Hematopoietic multipotent progenitor cell treated with erythropoietin and hydrocortisone succinate and interleukin-3 and kit ligand, for 17 days (in vitro differentiated cells): ENCODE data around the gene TRAF1.

Experiments
- DNase-seq: peaks from one replicate; pipeline ENCODE4 v3.0.0-alpha.2; 2015; ENCODE audit warnings: low spot score

Gene TRAF1

DNA sequence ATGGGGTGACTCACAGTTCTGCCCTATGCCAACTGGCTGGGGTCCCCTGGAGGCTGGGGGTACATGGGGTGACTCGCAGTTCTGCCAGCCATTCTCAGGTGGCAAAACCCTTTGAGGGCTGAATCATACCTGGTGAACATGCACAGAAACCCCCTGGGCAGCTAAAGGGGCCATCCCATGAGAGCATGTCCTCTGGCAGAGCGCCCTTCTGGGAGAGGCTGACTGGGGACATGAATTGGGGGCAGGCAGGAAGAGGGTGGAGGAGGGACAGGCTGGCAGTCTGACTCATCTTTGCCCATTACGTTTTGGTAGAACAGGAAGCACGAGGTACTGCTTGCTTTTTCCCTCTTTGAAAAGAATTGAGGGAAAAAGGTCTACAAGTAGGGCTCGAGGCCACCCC is 16.7 kb downstream of the TRAF1 start:
- no peak for DNase-seq

DNA sequence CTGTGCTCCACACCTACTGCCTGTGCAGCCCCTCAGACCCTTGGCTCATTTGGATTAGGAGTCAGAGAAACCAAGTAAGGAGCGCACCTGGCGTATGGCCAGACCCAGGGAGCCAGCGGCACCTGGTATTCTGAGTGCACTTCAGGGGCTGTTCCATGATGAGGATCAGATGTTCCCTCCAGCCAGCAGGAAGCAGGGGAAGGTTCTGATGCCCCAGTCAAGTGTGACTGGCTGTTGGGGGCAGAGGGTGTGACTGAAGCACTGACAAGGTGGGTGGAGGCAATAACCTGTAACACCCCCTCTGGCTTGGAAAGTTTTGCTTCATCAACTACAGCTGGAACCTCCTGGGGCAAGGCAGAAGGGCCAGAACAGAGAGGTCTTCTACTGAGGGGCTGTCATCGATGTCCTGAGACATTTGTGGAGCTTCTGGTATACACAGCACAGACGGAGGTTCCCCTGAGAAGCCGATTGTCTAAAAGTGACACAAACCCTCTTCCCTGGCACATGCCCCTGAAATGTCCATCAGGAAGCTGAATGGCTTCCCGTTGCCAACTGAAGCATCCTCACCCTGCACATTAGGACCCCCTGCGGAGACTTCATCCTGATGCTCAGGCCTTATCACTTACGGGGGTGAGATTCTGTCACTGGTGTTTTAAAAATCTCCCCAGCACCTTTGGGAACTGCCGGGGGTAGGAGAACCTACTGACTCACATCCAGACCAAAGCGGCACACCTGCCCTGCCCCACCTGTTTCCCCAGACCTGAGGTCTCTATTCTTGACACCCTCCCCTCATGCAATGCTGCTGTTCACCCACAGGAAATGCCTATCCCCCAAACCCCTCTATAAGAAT is 21.1 kb downstream of the TRAF1 start:
- no peak for DNase-seq

DNA sequence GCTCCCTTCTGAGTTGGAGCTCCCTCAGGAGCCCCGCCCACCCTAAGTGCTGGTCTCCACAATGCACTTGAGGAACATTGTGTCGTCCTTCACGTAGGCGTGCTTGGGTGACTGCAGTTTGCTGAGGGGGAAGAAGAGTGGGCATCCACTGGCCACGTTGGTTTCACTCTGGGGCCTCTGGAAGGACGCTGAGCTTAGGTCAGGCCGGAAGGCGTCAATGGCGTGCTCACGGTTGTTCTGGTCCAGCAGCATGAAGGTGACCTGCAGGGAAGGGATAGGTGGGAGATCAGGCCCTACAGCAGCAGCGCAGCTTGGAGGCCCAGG is 21.7 kb downstream of the TRAF1 start:
- DNase-seq, result no peak

DNA sequence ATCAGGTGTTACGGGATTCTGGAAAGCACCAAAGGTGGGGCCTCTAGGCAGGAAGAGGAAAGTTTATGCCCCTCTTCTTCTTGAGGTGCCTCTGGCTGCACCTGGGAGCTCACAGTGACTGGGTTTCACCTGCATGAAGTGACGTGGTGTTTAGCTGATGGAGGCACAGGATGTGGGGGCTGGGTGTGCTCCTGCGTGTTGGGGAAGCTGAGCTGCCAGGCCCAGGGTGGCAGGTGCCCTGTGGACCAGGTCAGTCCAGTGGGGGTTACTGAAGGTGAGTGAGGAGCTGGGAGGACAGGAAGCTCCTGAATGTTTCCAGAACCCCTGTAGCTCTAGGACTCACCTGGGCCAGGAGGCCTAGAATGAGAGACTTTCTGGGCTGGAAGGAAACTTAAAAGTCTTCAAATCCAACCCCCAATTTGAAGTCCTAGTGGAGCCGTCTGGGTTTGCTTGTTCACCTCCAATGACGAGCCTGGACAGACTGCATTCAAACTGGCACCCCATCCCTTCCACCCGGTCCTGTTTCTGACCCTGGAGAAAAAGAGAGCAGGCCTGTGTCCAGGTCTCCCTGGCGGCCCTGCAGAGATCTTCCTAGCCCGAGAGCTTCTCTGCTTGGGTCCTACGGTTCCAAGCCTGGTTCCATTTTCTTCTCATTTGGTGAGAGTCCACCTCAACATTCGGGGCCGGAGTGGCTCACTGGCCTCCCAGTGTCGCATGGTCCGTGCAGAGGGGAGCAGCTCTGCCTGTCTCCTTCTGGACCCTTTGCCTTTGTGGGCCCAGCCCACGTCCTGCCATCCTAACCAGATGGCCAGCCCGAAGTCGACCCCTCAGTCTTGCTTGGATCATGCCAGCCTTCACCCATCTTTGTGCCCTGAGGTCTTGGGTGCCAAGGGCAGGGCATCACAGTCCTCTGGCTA is 22.3 kb downstream of the TRAF1 start:
- no peak for DNase-seq

DNA sequence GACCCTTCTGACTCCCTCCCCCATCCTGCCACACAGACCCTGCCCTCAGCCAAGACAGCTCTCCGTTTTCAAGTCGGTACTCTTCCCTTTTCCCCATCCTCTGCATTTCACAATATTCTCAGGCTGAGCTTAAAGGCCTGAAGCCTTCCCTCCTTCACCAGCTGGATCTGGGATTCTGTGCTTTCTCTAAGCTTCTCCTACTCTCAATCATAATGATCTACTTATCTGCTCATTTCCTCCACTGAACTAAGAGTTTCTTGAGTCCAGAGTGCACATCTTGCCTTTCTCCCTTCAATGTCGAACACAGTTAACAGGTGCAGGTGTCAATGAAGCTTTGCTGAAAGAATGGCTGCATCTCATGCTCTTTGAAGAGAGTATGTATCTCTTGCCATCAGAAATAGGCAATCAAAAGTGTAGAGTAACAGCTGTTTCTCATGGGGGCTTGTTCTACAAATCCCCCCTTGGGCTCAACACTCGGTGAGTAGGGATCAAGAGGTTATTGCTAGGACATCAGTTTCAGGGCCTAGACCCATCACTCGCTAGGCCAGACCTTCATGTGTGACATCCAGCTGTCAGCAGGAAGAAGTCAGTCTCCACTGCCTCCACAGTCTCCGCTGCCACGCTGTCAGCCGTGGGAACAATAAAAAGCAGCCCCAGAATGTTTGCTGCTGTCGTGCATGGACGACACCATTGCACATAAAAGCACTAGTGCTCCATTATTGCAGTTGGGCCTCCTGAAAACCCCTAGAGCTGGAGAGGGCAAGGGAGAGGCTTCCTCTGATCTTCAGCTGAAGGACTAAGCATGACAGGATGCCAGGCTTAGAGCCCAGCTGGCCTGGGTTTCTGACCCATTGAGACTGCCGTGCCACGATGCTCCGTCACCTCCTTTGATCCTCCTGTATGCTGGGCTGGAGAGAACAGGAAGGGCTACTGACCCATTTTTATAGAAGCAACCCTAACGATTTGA is 23.7 kb downstream of the TRAF1 start:
- no peak for DNase-seq

DNA sequence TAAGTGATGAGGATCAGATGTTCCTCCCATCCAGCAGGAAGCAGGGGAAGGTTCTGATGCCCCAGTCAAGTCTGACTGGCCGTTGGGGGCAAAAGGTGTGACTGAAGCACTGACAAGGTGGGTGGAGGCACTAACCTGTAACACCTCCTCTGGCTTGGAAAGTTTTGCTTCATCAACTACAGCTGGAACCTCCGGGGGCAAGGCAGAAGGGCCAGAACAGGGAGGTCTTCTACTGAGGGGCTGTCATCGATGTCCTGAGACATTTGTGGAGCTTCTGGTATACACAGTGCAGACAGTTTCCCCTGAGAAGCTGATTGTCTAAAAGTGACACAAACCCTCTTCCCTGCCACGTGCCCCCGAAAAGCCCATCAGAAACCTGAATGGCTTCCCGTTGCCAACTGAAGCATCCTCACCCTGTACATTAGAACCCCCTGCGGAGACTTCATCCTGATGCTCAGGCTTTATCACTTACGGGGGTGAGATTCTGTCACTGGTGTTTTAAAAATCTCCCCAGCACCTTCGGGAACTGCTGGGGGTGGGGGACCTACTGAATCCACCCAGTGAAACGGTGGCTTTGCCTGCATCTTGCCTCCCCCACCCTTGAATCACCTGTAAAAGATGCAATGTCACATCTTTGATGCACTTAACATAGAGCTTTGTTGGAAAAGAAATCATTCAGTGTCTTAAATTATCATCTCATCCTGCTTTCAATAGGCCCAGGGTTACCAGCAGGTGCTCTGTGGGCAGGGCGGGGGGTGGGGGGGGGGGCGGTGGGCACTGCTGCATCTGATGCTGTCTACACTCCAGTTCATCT is 24.6 kb downstream of the TRAF1 start:
- DNase-seq, result no peak

DNA sequence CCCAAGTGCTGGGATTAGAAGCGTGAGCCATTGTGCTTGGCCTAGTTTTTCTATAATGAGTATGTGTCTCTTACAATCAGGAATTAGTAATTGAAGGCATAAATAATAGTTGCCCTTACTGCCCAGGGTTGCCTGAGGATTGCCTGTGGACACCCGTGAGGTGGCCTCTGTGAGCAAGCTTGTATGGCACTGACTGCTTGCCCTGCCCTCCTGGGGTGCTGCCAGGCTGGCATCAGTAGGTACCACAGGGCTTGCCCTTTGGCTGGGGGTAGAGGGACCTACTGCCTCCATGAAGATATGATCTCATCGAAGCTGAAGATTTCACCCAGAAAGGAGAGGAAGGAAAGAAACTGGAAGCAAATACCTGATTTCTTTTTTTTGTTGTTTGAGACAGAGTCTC is 25.8 kb downstream of the TRAF1 start:
- no peak for DNase-seq

DNA sequence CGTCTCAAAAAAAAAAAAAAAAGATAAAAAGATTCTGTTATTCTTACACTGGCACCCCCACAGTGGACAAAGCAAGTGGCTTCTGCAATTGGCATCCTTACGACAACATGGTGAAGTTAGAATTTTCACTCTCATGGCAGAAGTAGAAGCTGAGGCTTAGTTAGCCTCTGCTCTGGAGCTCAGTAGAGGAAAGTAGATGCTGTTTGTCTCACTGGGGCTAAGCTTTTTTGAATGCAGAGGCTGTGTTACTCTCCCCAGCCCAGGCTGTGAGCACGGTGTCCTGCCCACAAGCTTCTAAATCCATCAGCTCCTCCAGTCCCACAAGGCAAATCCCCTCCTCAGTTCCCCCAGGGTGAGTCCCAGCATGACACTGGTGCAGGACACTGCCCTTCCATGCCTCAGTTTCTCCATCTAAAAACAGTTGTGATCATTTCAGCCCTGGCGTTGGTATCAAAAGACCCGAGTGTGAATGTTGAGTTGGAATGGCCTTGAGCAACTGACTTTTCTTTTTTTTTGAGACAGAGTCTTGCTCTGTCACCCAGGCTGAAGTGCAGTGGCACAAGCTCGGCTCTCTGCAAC is 27.0 kb downstream of the TRAF1 start:
- no peak for DNase-seq

DNA sequence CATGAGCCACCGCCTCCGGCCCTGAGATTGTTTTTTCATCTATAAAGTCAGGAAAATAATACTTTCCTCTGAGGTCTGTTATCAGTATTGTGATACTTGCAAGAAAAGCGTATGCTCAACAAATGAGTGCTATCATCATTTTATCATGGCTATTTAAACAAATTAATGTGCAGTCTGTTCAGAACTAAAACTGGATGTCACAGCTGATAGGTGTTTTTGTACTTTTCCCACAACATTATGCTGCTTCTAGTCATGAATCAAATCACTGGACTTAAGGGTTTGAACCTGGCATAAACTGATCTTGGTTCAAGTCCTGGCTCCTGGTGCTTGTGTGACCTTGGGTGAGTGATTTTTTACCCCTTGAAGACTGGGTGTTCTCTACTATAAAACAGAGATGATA is 28.2 kb downstream of the TRAF1 start:
- no peak for DNase-seq

DNA sequence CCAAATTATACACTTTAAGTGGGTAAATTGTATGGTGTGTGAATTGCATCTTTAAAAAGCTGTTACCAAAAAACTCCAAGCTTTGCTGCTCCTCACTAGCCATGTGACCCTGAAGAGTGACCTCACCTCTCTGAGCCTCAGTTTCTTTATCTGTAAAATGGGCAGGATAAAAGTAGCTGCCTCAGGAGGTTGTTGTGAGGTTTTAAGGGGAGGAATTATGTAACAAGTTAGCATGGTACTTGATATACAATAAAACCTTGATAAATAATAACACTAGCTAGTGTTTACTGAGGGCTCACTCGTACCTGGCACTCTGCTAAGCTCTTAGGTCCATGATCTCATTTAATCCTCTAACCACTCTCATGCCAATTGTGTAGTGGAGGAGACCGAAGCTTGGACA is 30.6 kb downstream of the TRAF1 start:
- no peak for DNase-seq

DNA sequence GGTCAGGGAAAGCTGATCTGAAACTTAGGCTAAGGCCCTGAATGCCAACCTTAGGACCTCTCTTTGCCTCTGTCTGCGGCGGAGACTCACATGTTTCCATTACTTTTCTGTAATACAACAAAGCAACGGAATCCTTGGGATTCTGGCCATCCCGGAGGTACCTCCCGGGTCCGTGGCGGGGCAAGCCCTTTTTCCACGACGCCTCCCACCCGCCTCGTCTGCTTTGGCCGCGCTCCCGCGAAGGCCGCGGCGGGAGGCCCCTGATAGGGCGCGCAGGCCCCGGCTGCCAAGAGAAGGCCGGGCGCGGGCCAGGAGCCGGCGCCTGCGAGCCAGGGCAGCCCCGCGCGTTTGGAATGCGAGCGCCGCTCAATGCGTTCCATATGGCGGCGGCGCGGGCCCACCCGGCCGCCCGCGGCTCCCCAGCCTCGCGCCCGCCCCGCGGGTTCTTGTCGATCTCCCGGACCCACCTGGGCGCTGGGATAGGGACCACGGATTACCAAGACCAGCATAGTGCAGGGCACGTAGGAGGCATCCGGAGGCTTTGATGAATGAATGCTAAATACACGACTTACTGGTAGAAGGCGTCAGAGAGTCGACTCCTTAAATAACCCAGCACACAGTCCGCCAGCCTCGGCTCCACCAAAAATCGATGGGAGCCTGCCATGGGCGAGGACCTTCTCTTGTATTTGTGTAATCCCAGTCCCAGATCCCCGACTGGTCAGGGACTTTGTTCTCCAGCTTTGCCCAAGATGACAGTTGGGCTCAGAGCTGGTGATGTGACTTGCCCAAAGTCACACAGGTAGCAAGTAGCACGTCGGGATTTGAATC is 32.1 kb downstream of the TRAF1 start:
- no peak for DNase-seq

DNA sequence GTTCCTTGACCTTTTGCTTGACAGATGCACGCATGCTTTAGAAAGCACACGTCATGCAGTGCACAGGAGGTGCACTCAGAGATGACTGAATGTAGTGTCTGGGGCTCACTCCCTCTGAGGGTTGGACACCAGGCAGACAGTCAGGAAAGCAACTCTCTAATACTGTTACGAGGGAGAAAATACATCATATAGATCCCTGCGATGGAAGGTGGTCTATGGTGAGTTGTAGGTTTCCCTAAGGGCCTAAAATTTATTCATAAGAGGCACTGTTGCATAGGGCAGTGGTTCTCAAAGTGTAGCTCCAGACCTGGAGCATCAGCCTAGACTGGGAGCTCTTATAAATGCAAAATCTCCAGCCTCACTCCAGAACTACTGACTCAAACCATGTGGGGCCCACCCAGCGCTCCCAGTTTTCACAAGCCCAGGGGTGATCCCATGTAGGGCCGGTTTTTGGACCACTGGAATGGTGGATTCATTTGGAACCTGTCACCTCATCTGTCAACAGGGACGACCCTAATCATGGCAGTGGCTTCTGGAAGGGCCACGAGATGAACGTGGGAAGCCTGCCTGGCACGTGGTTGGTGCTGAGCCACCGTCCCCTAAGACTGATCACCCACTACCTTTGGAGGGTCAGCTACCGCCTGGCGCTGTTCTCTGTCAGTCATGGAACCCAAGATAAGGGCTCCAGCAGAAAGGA is 32.8 kb downstream of the TRAF1 start:
- DNase-seq, result no peak

DNA sequence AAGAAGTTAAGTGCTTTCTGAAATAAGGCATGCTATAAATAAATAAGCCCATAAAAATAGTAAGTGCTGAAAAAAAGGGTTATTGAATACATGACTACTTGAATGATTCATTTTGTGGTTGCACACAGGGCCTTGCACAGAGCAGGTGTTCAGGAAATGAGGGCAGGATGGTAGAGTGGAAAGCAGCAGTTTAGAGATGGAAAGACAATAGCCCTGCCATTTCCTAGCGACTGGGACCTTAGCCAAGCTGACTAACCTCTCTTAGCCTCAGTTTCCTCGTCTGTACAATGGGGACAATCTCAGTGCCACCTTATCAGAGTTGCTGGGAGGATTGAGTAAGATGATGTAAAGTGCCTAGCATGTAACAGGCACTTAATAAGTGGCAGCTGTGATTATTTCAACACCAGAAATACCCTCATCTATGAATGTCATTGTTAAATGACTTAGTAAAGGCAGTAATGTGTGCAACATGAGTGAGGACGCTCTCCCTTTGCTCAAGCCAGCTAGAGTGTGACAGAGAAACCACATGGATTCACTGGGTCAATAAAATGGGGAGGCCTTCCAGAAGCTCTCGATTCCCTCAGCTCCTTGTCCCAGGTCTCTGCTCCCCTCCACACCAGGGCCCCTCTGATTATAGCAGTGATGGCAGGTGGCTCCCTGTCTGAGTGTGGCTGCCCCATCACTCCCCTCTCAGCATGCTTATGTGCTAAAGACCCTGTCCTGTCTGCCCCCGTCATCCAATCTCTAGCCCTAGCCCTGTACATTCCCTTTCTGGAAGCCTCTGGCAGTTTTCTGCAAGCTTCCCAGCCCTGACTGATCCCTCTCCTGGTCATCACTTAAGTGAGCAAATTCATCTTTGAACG is 33.6 kb downstream of the TRAF1 start:
- DNase-seq, result no peak

DNA sequence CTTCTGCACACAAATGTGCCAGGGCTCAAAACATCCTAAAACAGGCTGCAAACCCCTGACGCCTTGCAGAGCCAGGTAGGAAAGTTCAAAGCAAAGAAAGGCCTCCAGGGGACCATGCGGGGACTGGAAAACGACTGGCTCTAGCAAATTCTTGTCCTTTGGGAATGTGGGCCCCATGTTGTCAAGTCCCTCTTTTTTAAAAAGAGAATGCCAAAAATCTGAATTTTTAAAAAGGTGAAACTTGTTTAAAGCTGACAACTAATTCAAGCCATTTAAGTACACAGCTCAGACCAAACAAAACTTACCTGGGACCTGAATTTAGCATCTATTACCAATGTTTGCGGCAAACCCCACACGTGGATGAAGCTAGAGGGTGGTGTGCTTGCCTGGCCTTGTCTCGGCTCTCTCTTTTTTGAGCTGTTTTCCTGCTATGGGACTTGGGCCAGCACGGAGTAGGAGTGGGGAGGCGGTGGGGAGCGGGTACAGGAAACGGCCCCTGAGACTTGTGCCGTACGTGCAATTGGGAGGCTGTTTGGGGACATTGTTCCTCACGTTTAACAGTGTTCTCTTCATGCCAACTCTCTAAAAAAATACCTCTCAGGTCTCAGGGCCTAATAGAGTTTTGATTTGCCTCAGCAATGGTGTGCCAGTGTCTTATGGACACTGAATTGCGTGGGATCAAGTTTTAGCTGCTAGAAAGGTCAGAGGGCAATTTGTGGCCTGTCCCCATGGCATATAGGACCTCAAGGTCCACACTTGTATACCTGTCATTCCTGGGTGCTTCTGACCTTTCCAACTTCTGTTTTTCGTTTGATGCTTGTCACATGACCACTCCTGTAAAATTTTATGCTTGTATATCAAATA is 34.5 kb downstream of the TRAF1 start:
- DNase-seq, result no peak

DNA sequence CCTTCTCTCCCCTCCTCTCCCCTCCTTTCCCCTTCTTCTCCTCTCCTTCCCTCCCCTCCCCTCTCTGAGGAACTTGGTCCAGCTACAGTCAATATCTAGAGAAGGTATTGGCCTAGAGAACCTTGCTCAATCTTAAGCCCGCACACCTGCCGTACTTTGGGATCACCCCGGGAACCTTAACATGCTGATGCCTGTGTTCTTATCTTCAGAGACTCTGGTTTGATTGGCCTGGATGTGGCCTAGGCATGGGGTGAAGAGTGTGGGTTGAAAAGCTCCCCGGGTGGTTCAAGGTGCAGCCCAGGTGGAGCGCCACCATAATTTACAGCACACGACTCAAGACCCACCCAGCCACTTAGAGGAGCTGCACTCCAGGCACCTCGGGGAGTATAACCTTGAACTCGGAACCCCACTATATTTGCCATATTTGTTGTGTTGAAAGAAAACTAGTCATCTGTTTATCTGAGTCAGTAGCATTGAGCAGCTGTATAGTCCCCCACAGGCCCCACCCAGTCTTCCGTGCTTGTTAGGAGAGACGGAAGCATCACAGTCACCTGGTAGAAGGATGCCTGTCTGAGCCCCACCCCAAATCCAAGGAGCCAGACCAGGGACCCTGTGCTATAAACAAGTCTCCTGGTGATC is 35.2 kb downstream of the TRAF1 start:
- no peak for DNase-seq

DNA sequence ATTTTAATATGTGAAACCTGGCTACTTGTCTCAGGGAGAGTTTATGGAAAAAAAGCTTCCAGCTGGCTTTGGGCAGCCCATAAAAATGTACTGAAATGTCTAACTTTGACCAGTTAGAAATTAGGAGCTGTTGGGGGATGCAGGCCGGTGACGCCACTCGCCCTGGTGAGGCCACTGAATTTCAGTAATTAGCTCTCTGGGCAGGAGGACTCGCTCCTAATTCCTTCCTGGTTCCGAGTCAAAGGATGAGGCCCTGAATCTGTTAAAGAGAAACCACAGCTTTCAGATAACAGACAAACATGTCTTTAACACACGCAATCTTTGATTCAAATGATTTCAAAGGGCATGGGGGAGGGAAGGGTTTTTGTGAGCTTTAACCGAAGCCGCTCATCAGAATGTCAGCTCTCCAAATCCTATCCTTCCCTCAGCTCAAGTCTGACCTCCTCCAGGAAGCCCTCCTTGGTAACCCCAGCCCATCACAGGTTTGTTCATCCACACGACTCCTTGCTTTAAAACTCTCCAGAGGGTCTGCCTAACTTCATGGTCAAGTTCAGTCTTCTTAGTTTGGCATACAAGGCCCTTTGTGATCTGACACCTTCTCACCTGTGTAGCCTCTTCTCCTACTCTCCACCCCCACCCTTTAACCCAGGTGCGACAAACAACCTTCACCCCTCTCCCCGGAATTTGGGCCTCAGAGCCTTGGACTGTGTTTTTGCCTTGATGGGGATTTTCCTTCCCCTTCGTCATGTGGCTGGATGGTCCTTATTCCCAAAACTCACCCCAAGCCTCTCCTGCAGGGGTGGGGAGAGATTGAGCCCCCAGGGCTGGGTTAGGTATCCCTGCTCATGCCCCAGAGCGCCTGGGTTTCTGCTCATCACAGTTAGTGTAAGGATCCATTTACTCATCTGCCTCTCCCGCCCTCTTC is 36.0 kb downstream of the TRAF1 start:
- DNase-seq, result no peak
